Fibroblast of pulmonary artery (primary cell): ENCODE results near the gene SEC22C.

ENCODE experiments used
- DNase-seq: peaks from one replicate; pipeline ENCODE4 v3.0.0-alpha.2; 2010; ENCODE audit warnings: low read depth
- H3K4me3 ChIP-seq: replicated peaks from 2 replicates; pipeline ENCODE4 v1.5.1; 2011; ENCODE audit warnings: low read depth, mild to moderate bottlenecking, control low read depth, low read length, moderate library complexity
- TF ChIP-seq, protein P1 (sequence below): IDR thresholded peaks from 2 replicates; pipeline ENCODE4 v1.5.1; 2011; ENCODE audit warnings: mild to moderate bottlenecking, control low read depth, low read length, inconsistent platforms; ENCODE audit errors: missing control alignments

Gene SEC22C

DNA sequence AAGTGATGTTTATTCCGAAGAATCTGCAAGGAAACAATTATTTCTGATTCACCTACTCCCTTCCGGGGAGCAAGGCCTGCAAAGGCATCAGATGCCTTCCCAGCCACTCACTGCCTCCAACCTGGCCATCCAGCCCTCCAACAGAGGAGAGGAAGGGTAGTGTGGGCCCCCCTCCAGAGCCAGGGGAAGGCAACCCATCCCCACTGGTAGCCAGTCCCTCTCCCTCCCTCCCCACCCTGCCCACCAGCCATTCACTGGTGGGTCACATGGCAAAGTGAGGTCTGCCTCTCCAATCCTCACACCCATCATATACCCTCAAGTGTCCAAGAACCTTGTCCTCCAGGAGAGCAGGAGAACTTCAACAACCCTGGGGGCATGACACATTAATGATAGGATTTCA is 81.7 kb downstream of the SEC22C start:
- no peak for DNase-seq
- TF ChIP-seq, protein P1, sequence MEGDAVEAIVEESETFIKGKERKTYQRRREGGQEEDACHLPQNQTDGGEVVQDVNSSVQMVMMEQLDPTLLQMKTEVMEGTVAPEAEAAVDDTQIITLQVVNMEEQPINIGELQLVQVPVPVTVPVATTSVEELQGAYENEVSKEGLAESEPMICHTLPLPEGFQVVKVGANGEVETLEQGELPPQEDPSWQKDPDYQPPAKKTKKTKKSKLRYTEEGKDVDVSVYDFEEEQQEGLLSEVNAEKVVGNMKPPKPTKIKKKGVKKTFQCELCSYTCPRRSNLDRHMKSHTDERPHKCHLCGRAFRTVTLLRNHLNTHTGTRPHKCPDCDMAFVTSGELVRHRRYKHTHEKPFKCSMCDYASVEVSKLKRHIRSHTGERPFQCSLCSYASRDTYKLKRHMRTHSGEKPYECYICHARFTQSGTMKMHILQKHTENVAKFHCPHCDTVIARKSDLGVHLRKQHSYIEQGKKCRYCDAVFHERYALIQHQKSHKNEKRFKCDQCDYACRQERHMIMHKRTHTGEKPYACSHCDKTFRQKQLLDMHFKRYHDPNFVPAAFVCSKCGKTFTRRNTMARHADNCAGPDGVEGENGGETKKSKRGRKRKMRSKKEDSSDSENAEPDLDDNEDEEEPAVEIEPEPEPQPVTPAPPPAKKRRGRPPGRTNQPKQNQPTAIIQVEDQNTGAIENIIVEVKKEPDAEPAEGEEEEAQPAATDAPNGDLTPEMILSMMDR, result no peak
- H3K4me3 ChIP-seq, result no peak overlapping the region

DNA sequence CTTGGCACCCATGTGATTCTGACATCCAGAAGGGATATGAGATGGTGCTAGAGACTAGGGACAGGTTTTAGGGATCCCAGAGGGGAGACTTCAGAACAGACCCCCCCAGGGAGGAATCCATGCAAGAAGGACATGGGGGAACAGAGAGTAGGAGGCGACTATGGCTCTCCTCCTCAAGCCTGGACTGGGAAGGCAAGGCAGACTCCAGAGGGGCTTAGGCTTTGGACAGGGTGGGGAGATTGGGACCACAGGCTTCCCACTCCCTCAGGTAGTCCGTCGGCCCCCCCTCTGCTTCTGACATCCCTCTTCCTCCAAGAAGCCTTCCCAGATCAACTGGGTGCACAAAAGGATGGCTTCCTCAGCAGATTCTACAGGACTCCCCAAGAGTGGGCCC is 82.3 kb downstream of the SEC22C start:
- TF ChIP-seq, protein P1, result no peak
- DNase-seq, result no peak

DNA sequence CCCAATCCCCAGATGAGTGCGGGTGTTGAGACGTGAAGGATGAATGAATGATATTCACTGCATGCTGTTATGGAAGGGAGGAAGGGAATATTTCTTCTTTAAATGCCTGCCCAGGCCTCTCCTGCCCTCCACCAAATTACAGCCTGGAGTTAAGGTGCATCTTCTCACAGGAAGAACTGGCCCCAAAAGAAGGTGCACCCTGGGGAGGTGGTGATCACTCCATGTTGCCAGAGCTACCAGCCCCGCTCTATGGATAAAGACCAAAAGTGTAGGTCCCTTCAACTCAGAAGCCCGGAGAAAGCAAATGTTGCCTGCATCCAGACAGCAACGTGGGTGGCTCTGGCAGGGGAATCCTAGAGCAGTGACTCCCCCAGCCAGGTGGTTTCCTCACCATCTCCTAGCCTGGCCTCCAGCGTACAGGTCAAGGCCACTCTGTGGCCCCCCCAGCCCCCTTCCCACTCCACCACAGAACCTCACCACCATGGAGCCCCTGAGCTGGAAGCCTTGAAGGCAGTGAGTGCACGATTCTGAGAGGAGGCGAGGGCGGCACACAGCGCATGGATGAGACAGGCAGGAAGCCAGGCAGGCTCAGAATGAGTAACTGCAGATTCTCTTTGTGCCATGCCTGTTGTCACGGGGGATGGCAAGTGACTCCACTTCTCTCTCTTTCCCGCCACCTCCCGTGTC is 82.8 kb downstream of the SEC22C start:
- DNase-seq, result no peak
- TF ChIP-seq, protein P1, result no peak
- no peak overlapping the region for H3K4me3 ChIP-seq

More for the DNA sequence above, 82.3 kb downstream of the SEC22C start:
- H3K4me3 ChIP-seq, result no peak overlapping the region

DNA sequence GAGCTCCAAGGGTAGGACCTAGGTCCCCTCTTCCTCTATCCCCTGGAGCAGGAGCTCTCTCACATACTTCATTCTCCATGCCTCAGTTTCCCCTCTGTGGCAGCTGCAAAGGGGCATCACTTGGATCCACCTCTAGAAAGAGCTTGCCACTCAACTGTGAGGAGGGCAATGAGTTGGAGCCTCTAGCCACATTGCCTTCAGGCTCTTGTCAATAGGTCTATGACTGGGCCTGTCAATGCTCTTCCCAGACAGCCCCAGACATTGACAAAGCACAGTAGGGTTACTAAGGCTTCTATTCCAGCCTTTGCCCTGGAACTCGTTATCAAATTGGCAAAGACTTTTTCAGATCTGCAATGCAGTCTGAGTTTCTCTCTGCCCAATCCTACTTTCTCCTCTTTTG is 83.7 kb downstream of the SEC22C start:
- DNase-seq, result no peak
- TF ChIP-seq, protein P1, result no peak
- H3K4me3 ChIP-seq, result no peak overlapping the region
